Head of caudate nucleus (tissue), 42 donors: ENCODE results near the gene CPA1.

Experiments
- DNase-seq, 42 donors: peaks; one replicate each; pipeline versions ENCODE4 v3.0.0 to v3.0.0-alpha.2; 2020 to 2021; ENCODE audit warnings: mixed read lengths in 7 of 42
- intact Hi-C: fragments of 100-400 bp; cut with DNase I; formaldehyde crosslinking; loops from one replicate; pipeline ENCODE4 v1.15.0; 2022

Gene CPA1

DNA sequence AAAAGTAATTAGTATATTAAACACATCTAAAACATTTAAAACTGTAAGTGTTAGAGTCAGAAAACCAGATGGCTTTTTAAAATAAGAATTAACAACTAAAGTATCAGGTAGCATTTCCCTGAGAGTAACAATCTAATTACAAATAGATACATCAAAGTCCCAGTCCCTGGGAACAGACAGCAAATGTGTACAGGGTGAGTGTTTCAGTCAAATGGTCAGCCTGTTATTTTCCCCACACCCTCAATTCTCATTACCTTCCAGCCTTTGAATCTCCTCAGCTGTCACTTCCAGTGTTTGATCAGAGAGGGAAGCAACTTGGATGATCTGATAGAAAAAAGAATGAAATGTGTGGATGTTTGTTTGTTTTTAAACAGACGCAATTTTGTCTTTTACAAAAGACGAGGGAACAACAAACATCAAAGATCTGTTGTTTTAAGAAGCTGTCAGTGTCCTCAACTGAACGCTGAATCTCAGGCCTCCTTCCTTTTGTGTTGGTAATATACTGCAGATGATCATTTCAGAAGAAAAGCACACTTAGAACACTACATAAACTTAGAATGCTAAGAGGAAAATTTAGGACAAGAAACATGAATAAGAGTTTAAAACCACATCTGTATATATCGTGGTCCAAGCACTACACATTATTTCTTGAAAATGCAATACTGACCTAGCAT lies 30.7 kb downstream of the CPA1 start:
- DNase-seq = no peak
- intact Hi-C loops = no loop called here

DNA sequence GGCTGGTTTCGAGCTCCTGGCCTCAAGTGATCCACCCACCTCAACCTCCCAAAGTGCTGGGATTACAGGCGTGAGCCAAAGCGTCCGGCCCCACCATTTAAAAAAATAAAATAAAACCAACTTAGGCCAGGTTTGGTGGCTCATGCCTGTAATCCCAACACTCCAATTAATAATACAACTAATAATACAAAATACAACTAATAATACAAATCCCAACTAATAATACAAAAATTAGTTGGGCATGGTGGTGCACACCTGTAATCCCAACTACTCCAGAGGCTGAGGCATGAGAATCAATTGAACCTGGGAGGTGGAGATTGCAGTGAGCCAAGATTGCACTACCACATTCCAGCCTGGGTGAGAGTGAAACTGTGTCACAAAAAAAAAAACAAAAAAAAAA lies 32.9 kb downstream of the CPA1 start:
- intact Hi-C loops = no loop called here
- DNase-seq = no peak

DNA sequence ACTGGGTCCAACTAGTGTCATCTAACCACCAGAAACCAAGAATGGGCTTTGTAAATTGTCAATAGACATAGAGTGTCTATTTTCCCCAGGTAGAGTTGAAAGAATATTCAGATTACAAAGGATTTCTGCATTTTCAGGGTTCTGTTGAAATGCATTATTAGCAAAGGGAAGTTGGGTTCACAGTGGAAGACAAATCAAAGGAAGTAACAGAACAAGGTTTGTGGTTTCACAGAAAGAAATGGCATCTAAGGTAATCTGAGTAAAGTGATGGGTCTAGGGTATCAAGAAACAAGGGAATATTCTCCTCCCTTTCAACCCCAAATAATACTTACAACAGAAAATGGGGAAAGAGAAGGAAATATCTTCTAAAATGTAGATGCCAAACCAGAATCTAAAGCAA lies 34.7 kb downstream of the CPA1 start:
- intact Hi-C loops = no loop called here
- no peak for DNase-seq

DNA sequence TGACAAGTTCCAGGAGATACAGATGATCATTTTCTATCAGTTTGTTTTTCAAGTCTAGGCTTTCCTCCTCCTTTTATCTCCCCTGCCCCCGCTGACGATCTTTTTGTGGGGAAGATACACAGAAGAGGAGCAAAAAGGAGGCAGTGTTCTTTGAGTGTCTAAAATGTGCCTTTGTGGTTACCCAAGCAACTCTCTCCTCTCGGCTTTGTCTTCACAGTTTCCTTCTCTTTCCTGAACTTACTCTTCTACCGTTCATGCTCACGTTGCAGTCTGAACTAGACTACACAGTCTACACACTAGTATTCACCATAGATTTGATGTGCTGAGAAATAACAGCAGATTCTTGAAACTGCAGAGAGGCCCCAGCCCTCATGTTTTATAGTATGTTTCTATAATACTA lies 36.9 kb downstream of the CPA1 start:
- intact Hi-C loops = no loop called here
- DNase-seq = no peak

DNA sequence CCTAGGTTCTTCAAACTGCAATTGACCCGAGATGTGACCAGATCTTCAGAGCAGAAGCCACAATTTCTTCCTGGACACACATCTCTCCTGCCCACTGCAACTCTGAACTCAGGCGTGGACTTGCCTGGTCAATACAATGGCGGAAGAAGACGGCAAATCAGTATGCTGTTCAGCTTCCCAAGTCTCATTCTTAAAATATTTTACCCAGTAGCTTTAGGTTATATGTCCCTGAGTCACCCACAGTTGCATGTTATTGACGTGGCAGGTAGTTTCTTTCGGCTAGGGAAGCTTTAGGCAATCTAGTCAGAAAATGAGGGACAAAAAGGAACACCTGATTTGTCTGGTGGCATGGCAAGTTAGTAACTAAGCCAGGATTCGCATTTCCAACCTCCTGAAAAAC lies 38.0 kb downstream of the CPA1 start:
- intact Hi-C loops = no loop called here
- DNase-seq = no peak

DNA sequence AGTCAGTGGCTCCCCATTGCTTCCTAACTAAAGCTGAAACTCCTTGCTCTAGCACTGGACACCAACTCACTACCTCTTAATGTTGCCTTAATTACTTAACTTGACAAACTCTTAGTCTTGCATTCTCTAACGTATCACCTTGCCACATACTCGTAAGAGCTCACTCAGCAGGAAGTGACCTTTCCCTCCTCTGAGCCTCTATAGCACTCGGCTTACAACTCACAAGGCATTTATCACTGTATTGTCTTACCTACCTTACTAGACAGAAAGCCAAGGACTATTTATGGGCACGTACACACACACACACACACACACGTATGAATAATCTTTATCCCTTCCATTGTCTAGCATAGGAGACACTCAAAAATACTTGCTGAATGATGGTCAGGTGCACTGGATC lies 39.4 kb downstream of the CPA1 start:
- intact Hi-C loops = no loop called here
- DNase-seq = no peak

DNA sequence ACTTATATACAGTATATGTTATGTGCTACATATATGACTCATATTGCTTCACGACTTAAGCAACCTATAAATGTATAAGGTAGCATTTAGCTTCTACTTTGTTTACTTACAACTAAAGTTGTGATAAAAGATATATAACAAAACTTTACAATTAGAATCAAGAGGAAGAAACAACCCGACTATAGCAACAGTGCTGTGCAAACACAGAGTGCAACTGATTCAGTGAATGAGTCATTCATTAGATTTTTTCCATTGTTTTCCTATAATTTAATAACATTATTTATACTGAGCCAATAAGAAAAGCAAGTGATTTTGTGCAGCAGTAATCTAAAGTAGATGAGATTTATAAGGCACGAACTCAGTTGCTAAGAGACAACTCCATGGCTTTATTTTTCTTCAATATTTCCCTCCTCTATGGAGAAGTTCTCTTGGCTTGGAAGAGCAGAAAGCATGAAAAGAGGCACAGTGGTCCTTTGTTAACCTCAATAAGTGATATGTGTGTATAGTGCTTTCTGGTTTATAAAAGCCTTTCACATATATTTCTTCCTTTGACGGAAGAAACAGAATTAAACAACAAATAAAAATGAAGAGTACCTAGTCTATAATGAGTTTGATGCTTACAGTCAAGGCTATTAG lies 40.8 kb downstream of the CPA1 start:
- intact Hi-C loops = no loop called here
- DNase-seq = no peak

DNA sequence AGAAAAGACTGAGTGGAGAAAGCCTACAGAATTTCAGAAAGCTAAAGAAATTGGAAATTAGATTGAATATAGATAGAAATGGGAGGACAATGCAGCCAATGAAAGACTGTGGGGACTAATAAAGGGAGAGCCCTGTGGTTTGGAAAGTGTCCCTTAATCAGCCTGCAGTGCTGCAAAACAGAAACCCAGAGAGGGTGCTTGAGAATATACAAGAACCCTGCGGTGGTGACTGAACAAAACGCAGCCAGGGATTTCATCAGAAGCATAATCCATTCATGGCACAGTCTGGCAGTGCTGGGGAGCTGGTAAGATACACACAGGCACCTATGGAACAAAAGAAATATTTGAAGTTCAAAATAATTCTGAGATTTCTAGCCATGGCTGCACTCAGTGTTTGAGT lies 41.4 kb downstream of the CPA1 start:
- intact Hi-C loops = no loop called here
- DNase-seq = peak in 26 of 42 donors; percentile 17 to 71 (median 38)

DNA sequence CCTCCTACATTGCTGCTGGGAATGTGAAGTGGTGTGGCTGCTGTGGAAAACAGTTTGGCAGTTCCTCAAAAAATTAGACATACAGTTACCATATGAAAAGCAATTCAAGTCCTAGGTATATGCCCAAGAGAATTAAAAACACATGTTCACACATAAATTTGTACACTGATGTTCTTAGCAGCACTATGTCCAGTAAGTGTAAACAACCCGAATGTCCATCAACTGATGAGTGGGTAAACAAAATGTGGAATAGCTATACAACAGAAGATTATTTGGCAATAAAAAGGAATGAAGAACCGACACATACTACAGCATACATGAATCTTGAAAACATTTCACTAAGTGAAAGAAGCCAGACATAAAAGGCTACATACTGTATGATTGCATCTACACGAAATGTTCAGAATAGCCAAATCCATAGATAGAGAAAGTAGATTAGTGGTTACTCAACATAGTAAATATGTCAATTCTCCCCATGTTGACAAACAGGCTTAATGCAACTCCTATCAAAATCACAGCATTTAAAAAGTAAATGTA lies 43.3 kb downstream of the CPA1 start:
- intact Hi-C loops = no loop called here
- no peak for DNase-seq

DNA sequence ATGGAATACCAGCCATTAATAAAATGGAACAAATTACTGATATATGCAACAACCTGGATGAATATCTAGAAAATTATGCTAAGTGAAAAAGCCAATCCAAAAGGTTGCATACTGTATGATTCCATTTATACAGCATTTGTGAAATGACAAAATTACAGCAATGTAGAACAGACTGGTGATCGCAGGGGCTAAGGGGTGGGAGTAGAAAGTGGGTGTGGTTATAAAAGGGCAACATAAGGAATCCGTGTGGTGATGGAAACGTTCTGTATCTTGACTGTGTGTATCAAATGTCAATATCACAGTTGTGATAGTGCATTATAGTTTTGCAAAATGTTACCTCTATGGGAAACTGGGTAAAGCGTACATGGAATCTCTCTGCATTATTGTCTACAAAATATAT lies 45.5 kb downstream of the CPA1 start:
- no peak for DNase-seq
- intact Hi-C loops = no loop called here

DNA sequence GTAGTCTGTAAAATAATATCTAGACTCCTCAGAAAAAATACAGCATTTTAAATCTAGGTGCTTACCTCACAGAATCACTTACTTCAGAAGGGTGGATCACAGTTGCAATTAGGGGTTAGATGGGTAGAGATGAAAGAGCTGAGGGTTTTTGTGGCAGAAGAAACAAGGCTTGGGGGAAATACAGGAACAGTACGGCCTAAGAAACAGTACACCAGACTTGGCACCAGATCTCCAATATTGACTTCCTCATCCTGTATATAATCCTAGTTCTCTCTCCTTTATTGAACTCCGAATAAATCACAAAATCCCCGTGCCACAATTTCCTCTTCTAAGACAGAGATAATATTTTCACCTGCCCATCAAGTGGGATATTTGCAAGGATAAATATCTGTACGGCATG lies 46.3 kb downstream of the CPA1 start:
- intact Hi-C loops = no loop called here
- no peak for DNase-seq

DNA sequence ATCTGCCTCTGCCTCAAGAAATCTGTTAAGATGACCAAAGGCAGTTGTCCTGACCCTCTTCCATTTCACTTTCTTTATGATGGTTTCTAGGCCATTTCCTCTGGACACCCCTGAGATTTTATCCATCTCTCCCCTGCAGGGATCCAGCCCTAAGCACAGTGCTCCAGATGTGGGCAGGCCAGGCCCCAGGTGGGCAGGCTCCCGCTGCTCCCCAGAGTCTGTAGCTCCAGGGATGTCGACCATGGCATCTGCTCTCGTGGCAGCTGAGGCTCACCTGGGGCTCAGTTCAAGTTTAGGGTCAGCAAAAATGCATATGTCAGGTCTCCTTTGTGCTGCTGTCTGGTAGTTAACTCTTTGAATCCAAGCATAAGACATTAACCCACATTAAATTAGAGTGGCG lies 48.7 kb downstream of the CPA1 start:
- no peak for DNase-seq
- intact Hi-C loops = no loop called here

DNA sequence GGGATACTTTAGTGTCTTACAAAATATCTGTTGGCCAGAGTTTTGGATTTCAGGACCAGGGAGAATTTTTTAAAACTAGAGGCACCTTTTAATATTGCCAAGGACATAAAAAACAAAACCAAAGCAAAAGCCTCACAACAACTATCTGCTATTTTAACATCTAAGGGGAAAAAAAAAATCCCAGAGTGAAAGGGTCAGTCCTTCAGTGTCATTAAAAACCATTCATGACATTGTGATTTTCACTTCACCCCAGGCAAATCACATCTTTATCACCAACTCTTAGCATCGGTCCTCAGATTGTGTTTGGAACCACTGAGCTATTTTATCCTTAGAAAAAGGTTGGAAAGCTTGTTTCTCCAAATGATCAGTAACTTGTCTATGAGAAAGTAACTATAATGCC lies 49.8 kb downstream of the CPA1 start:
- intact Hi-C loops = loop anchor here (10.0 kb wide), 1 partner anchor 355 kb away; the partner anchor contains the start of gene KLHDC10
- no peak for DNase-seq

DNA sequence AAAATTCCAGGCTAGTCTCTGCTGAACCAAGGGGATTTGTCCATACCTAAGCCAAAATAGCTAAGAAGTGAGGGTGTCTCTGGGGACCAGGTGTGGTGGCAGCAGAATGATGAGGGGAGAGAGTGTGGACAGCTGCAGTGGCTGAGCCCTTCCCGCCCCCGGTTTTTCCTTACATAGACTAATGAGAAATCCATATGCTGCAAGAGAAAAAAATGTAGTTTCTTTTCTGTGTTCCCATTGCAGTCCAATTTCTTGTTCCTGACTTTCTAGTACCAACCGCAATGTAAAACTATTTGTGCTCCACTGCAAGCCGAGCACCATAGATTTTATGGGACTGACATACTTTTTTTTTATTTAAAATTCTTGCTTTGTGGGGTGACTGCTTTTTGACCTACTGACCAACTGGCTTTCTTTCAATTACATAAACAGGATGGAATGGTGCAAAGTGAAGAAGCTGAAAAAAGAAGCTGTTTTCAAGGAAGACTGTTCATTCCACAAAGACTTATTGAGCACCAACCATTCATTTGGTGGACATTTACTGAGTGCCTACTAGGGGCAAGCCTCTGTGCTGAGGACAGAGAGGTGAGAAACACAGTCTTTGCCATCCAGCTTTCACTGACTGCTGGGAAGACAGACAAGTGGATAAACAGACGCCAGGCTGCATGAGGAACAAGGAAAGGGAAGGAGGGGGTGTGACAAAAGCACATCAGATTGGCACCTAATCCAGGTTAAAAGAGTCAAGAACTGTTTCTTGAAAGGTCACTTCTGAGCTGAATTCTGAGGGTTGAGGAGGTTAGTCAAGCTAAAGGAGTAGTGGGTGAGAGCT lies 50.8 kb downstream of the CPA1 start:
- intact Hi-C loops = loop anchor here (10.0 kb wide), 1 partner anchor 356 kb away; the partner anchor contains the start of gene KLHDC10
- DNase-seq = no peak

DNA sequence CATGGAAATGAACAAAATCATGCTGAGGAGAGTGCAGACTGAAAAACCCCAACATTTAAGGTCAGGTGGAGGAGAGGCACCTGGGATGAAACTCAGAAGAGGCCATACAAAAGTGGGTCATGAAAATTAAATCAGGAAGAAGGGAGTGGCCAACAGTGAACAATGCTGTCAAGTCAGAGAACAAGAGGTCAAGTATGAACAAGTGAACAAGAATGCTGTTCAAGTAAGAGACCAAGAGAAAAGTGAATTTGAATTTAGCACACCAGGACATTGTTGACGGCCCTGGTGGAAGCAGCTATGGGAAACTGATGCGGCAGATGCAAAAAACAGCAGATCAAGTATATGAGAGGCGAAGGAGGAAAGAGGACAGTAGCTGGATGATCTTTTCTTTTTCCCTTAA lies 52.6 kb downstream of the CPA1 start:
- intact Hi-C loops = loop anchor here (10.0 kb wide), 1 partner anchor 358 kb away; the partner anchor contains the start of gene KLHDC10
- DNase-seq = no peak

DNA sequence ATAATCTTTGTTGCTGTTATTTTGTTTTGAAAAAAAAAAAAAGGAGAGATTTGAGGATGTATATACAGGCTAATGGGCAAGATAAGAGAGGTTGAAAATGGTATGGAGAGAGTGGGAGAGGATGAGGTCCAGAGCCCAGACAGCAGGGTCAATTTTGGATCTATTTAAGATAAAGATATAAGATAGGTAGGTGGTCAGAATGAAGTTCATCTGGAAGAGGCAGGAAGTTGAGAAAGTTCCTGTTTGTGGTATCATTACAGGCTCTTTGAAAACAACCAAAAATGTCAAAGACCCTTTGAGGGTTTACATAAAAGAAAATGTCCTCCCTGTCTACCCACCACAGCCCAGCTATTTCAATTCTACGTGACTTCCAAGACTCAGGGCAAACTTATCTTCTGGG lies 53.0 kb downstream of the CPA1 start:
- no peak for DNase-seq
- intact Hi-C loops = loop anchor here (10.0 kb wide), 1 partner anchor 358 kb away; the partner anchor contains the start of gene KLHDC10

DNA sequence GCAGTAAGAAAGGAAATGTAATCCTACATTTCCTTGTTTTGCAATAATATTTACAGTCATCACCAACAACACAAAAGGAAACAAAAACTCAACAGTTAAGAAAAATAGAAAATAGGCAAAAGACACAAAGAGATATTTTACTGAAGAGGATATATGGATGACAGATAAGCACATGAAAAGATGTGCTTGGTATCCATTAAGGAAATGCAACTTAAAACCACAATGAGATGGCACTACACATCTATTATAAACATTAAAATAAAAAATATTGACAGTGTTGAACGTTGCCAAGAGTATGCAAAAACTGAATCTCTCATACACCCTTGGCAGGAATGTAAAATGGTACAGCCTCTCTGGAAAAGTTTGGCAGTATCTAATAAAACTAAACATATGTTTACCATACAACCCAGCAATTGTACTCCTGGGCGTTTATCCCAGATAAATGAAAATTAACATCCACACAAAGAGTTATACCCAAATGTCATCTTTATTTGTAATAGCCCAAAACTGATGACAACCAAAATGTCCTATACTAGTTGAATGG lies 55.1 kb downstream of the CPA1 start:
- intact Hi-C loops = loop anchor here (10.0 kb wide), 1 partner anchor 361 kb away; the partner anchor contains the start of gene KLHDC10
- no peak for DNase-seq

DNA sequence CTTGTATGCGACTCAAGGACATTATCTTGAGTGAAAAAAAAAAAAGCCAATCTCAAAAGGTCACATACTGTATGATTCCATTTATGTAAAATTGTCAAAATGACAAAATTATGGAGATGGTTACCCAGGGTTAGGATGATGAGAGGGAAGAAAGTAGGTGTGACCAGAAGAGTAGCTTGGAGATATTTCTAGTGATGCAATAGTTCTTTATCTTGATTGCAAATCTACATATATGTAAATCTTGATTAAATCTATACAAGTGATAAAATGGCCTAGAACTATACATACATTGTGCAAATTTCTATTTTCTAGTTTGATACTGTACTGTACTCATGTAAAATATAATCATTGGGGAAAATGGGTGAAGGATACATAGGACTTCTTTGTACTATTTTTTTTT lies 56.0 kb downstream of the CPA1 start:
- DNase-seq = no peak
- intact Hi-C loops = loop anchor here (10.0 kb wide), 1 partner anchor 361 kb away; the partner anchor contains the start of gene KLHDC10
